Stimulated activated CD8-positive, alpha-beta memory T cell treated with anti-CD3 and anti-CD28 coated beads, Interleukin-4, amount 100 ng/mL, for 24 hours (primary cell): ENCODE results near the gene GALR3.
"Not testable (repeated sequence)": the region's sequence is repeated elsewhere in the genome, so short reads cannot be mapped to it uniquely, and the experiment has no call there.

Experiments used
- DNase-seq: peaks from one replicate; pipeline ENCODE4 v3.0.0-alpha.2; 2020; ENCODE audit warnings: low read depth

GALR3 gene, protein sequence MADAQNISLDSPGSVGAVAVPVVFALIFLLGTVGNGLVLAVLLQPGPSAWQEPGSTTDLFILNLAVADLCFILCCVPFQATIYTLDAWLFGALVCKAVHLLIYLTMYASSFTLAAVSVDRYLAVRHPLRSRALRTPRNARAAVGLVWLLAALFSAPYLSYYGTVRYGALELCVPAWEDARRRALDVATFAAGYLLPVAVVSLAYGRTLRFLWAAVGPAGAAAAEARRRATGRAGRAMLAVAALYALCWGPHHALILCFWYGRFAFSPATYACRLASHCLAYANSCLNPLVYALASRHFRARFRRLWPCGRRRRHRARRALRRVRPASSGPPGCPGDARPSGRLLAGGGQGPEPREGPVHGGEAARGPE

DNA sequence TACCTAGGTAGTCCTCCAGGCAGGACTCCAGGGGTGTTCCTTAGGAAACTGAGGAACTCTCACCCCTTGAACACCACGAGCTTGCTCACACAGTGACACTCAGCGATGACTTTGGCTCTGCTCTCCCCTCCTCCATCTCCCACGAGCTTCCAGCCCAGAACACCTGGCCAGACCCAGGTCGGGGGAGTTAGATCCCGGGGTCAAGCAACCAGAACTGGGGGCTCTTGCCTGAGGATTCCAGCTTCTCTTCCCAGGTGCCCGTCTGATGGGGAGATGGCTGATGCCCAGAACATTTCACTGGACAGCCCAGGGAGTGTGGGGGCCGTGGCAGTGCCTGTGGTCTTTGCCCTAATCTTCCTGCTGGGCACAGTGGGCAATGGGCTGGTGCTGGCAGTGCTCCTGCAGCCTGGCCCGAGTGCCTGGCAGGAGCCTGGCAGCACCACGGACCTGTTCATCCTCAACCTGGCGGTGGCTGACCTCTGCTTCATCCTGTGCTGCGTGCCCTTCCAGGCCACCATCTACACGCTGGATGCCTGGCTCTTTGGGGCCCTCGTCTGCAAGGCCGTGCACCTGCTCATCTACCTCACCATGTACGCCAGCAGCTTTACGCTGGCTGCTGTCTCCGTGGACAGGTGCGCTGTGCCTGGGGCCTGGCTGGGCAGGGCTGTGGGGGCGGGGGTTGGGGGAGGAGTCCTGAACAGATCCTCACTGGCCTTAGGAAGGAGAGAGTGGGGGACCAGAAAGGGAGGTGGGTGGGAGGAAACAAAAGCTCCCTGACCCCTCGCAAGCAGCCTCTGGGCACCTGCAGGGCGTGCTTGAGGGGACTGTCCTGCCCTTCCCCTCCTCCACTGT lies at the start of gene GALR3:
TSS of gene GALR3 (plus strand) at position 249 of the 852 bp plus-strand sequence. CDS start at position 274, 25 bp downstream.
- DNase-seq: no peak

DNA sequence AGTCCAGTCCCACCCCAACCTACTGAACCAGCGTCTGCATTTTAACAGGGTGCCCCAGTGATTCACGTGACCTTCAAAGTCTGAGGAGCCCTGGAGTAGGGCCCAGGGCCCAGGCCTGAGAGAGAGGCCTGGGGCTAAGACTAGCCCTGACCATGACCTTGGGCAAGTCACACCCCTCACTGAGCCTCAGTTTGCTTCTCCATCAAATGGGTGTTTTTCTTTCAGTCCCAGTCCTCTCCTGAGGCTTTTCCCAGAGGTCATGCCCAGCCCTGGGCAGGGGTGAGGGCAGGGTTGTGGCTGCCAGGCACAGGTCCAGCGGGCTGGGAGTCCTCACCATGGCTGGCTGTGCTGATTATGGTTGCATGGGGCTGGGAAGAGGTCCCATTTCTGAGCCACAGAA lies 48.5 kb upstream of the GALR3 start:
- no peak for DNase-seq

GRCh38 chr22:37775785-37776638 lies 47.2 kb upstream of the GALR3 start:
- no peak for DNase-seq

DNA sequence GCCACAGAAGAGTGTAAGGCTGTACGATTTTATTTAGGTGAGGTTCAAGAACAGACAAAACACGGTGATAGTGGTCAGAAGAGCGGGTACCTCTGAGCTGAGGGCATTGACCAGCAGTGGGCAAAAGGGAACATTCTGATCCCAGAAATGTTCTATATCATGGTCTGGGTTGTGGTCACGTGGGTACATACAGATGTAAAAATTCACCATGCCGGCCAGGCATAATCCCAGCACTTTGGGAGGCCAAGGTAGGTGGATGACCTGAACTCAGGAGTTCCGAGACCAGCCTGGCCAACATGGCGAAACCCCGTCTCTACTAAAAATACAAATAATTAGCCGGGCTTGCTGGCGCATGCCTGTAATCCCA lies 46.6 kb upstream of the GALR3 start:
- no peak for DNase-seq

DNA sequence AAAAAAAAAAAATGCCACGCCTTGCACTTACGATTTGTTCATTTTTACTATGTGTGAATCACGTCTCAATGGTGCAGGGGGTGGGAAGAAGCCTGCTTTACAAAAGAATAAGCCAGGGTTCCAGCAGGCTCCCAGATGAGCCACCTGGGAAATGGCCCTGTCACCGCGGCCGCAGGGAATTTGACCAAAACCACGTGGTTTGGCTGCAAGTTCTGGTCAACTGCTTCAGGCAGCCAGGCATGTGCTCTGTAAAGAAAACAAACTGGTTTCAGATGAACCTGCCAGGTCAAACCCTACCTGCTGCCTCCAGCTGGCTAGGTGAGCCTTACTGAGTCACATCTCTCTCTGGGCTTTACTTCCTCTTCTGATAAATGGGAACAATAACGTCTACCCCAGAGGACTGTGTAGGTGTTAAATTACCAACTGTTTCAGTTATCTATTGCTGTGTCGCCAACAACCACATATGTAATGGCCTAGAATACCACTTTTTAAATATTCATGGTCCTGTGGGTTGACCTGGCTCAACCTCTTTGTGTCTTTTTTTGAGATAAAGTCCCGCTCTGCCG lies 46.0 kb upstream of the GALR3 start:
- no peak for DNase-seq

GRCh38 chr22:37778370-37779009 lies 44.7 kb upstream of the GALR3 start:
- no peak for DNase-seq

GRCh38 chr22:37781434-37782059 lies 41.6 kb upstream of the GALR3 start:
- no peak for DNase-seq

DNA sequence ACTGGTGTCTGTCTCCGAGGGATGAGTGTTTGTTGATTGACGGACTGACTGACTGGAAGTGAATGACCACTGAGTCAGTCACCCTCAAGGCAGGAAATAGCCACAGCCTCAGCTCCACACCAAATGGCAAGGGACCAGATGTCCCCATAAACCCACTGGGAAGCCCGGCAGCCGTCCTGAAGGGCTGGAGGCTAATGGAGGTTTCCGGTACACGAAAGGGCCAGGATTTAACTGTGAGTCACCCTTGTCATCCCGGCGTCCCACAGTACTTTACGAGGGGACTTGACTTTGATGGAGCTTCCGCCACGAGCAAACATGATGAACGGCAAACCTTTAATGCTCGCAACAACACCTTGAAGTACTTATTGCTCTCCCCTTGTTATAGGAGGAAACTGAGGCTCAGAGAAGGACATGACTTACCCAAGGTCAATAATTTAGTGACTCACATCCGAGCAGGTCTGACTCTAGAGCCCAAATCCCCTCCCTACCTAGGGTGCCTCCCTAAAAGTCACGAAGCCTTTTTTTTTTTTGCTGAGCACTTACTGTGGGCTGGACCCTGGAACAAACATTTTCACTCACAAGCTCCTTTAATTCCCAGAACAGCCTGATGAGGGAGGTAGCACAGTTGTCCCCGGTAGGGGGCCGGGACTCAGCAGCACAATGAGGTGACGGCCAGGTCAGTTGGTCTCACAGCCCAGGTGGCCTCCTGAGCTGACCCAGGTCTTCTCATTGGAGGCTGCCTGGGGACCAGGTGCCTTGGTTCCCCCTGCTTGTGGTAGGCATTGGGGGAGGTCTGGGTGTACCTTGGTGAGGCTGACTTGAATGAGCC lies 40.6 kb upstream of the GALR3 start:
- no peak for DNase-seq

DNA sequence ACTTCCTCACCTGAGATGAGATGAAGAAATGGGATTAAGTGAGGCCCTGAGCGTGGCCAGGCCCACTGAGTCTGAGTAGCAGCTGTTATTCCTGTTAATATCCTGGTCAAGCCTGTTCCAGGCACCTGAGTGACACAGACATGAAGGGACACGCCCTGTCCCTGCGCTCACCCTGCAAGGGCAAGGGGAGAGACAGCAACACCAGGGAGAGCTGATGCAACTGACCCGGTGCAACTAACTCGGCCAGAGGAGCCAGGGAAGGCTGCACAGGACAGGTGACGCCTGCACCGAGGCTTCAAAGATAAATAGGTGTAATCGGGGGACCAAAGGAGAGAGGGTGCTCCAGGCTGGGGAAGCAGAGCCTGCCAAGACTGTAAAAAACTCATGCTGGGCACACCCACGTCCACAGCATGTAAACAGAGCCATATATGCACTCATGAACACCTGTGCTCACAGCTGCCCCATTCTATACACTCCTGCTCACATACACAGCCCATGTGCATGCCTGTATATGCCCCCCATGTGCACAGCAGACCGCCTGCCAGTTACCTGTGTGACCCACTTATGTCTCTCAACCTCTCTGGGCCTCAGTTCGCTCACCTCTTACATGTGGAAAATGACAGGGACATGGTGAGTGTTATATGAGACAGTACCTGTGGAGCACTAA lies 38.2 kb upstream of the GALR3 start:
- DNase-seq: no peak

DNA sequence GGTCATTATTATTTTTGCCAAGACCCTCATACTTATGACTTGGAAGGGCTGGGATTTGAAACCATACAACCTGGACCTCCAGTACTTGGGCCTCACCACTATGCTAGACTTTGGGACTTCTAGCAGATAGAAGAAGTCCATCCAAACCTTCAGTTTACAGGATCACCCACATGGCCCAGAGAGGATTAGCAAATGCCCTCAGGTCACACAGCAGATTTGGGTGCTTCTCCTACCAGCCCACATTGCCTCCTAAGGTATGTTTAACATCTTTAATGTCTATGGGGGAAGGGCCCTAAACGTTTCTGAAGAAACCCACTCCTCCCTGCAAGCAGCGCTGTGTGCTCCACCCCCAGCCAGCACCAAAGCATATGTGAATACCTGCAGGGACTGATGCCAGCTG lies 32.9 kb upstream of the GALR3 start:
- DNase-seq: no peak

DNA sequence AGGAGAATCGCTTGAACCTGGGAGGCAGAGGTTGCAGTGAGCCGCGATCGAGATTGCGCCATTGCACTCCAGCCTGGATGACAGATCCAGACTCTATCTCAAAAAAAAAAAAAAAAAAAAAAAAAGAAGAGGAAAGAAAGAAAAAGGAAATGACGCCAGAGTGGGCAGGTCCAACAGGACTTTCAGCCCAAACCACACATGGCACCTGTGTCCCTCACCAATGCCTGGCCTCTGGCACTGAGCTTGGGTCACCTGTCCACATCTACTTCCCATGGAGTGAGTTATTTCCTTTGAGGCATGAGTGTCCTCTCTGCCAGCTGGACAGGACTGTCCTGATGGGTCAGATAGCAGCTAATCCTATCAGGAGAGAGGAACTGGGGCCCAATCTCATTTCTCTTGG lies 30.7 kb upstream of the GALR3 start:
- DNase-seq: no peak

GRCh38 chr22:37794376-37794775 lies 28.8 kb upstream of the GALR3 start:
- no peak for DNase-seq

DNA sequence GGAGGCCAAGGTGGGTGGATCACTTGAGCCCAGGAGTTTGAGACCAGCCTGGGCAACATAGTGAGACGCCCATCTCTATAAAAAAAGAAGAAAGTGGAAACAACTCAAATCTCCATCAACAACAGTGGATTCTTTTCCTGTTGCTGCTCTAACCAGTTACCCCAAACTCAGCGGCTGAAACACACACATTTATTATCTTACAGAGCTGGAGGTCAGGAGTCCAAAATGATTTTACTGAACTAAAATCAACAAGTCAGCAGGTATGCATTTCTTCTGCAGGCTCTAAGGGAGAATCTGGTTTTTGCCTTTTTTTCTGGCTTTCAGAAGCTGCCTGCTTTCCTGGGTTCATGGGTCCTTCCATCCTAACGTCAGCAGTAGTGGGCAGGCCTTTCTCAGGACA lies 27.1 kb upstream of the GALR3 start:
- DNase-seq: no peak

DNA sequence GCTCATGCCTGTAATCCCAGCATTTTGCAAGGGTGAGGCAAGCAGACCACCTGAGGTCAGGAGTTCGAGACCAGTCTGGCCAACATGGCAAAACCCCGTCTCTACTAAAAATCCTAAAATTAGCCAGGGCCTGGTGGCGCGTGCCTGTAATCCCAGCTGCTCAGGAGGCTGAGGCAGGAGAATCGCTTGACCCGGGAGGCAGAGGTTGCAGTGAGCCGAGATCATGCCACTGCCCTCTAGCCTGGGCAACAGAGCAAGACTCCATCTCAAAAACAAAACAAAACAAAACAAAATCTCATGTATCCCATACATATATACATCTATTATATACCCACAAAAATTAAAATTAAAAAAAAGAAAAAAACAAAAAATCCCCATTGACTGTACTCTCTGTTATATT lies 25.9 kb upstream of the GALR3 start:
- DNase-seq: not testable (repeated sequence)

- no peak for DNase-seq
Observed at GRCh38 chr22:37797874-37798500, 25.2 kb upstream of the GALR3 start.

- DNase-seq: not testable (repeated sequence)
Observed at GRCh38 chr22:37799979-37800378, 23.2 kb upstream of the GALR3 start.

DNA sequence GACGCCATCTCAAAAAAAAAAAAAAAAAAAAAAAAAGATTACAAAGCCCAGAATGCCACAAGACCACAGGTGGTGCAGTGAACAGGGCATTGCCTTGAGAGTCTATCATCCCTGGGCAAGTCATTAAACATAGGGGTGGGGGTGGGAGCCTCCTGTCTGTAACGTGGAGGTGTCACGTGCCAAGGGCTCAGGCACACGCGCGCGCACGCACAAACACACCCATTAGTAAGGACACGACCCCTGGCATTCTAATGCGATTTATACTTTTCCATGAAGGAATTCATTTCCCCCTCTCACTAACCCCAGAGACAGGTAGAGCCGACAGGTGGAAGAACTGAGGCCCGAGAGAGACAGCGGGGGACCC lies 21.3 kb upstream of the GALR3 start:
- DNase-seq: no peak

GRCh38 chr22:37802310-37803194 lies 20.6 kb upstream of the GALR3 start:
- no peak for DNase-seq
